ENCODE measurements around the gene ARHGAP24. TPM values are rescaled to one million over a fixed set of nuclear protein-coding genes. Genes with fewer than 3 reads are reported as not detected.
A peak's percentile ranks its signal among the peaks of the same experiment; 100 is the strongest.

The ARHGAP24 gene
- total RNA-seq, 4 donors from 2014 or later: 3.6 to 35.3 (median 7.2) TPM

DNA sequence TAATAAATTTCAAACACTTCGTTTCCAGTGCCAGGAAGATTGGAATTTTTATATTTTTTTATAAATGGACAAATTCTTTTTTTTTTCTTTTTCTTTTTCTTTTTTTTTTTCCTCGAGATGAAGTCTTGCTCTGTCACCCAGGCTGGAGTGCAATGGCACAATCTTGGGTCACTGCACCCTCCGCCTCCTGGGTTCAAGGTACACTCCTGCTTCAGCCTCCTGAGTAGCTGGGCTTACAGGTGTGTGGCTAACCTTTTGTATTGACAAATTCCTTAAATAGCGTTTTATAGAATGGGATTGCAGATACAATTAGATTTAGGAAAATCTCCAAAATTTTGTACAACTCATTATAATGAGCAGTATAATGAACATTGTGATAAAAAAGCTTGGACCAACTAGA is 328.9 kb downstream of the ARHGAP24 start:
- Histone ChIP-seq H3K36me3 (no peaks in the 10 kb centered on the region), H3K4me3 (no peak overlapping the region), H3K27ac (no peak overlapping the region), H3K27me3 (no peaks in the 10 kb centered on the region), H3K4me1 (peaks cover 0 to 13% (median 0%) of the 10 kb centered on the region in 3 donors), H3K9me3 (no peaks in the 10 kb centered on the region)
- intact Hi-C loops (cut with DNase I): no loop called here
- TF ChIP-seq, protein P1, sequence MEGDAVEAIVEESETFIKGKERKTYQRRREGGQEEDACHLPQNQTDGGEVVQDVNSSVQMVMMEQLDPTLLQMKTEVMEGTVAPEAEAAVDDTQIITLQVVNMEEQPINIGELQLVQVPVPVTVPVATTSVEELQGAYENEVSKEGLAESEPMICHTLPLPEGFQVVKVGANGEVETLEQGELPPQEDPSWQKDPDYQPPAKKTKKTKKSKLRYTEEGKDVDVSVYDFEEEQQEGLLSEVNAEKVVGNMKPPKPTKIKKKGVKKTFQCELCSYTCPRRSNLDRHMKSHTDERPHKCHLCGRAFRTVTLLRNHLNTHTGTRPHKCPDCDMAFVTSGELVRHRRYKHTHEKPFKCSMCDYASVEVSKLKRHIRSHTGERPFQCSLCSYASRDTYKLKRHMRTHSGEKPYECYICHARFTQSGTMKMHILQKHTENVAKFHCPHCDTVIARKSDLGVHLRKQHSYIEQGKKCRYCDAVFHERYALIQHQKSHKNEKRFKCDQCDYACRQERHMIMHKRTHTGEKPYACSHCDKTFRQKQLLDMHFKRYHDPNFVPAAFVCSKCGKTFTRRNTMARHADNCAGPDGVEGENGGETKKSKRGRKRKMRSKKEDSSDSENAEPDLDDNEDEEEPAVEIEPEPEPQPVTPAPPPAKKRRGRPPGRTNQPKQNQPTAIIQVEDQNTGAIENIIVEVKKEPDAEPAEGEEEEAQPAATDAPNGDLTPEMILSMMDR (IDR thresholded peaks at IDR 0.05): no peak
- TF ChIP-seq POLR2A (IDR thresholded peaks at IDR 0.05): no peak
- WGBS, 2 donors: 80 to 85% methylated on average over 4 of the region's 4 CpGs
- DNase-seq: no peak

DNA sequence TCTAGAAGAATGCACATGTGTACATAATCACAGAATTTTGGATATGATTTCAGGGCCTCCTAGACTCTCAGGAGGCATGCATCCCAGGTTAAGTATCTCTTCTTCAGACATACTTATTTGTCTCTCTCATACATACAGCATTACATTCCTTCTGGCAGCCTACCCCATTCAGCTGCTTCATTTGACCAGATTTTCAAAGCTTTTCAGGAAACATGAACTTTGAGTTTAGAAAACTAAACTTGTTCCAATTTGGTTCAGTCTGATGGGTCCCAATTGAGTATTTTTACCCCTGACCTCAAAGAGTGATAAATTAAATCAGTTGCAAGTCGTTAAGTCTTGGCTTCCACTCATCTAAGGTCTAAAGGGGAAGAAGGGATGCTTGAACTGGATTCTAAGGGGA is 330.9 kb downstream of the ARHGAP24 start:
- Histone ChIP-seq H3K9me3 (no peaks in the 10 kb centered on the region), H3K27me3 (no peaks in the 10 kb centered on the region), H3K27ac (no peak overlapping the region), H3K36me3 (no peaks in the 10 kb centered on the region), H3K4me1 (peaks cover 0 to 13% (median 0%) of the 10 kb centered on the region in 3 donors), H3K4me3 (no peak overlapping the region)
- 36 to 73% methylated on average over 1 of the region's 1 CpG for WGBS, 2 donors
- intact Hi-C loops (cut with DNase I): no loop called here
- no peak for DNase-seq
- no peak for TF ChIP-seq POLR2A (IDR thresholded peaks at IDR 0.05)
- TF ChIP-seq, protein P1 (IDR thresholded peaks at IDR 0.05): no peak

DNA sequence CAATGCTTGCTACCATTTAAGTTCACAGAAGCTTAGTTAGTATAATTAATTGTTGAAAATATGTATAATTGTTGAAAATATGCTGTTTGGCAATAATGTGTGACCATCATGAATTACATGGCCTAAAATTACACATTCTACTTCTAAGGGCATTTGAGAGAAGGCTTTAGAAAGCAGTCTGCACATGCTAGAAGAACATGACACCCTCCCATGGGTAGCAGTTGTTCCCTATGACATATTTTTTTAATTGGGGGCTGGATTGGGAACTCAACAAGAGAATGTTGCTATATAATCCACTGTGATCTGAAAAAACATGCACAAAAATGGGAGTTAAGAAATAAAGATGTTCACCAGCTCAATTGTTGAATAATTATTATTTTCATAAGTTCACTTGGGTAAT is 331.4 kb downstream of the ARHGAP24 start:
- Histone ChIP-seq H3K27me3 (no peaks in the 10 kb centered on the region), H3K9me3 (no peaks in the 10 kb centered on the region), H3K4me1 (peaks cover 0 to 13% (median 0%) of the 10 kb centered on the region in 3 donors), H3K4me3 (no peak overlapping the region), H3K27ac (no peak overlapping the region), H3K36me3 (no peaks in the 10 kb centered on the region)
- intact Hi-C loops (cut with DNase I): no loop called here
- no peak for DNase-seq
- no peak for TF ChIP-seq POLR2A (IDR thresholded peaks at IDR 0.05)
- TF ChIP-seq, protein P1 (IDR thresholded peaks at IDR 0.05): no peak

DNA sequence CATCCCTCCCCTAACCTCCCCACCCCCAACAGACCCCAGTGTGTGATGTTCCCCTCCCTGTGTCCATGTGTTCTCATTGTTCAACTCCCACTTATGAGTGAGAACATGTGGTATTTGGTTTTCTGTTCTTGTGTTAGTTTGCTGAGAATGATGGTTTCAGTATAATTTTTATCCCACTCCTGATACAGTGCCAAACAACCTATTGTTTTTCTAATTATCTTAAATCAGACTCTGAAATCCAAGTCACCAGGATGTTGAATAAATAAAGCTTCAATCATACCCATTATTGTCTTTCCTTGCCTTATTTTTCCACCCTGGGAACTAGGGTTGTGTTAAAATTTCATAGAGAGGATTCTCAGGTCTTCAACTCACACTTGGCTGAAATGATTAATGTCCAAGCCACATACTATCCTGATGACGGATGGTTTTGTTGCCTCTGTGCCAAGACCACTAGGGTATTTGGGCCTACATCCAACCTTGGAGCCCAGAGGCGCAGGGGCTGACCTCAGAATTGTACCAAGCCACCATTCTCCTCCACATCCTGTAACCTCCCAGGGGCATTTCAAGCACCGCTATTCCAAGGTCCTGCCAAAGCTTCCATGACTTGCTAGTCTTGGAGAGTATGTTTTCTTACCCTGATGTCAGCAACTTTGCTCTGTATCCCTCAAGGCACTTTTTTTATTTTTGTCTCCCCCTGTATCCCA is 332.4 kb downstream of the ARHGAP24 start:
- Histone ChIP-seq H3K9me3 (no peaks in the 10 kb centered on the region), H3K4me3 (no peak overlapping the region), H3K27me3 (no peaks in the 10 kb centered on the region), H3K4me1 (peaks cover 0 to 13% (median 0%) of the 10 kb centered on the region in 3 donors), H3K36me3 (no peaks in the 10 kb centered on the region), H3K27ac (peak overlapping the region in 1 of 4 donors; percentile 16)
- TF ChIP-seq POLR2A (IDR thresholded peaks at IDR 0.05): no peak
- TF ChIP-seq, protein P1 (IDR thresholded peaks at IDR 0.05): no peak
- DNase-seq: no peak
- WGBS, 2 donors: 51 to 79% methylated on average over 3 of the region's 3 CpGs
- intact Hi-C loops (cut with DNase I): no loop called here

DNA sequence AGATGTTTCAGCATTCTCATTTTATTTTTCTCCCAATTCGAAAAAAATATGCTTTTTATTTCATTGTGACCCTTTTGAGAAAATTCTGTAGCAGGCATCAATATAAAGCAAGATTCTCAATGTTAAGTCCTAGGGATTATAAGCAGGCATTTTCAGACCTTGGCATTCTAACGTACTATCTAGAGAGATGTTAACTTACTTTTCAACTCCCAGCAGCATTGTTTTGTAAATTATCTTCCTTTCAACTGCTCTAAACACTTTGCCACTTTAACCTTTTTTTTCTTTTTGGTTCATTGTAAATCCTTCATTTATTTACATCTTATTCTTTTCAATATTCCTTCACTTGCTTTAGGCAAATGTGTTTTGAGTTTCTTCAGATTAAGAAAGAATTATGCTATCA is 333.2 kb downstream of the ARHGAP24 start:
- Histone ChIP-seq H3K9me3 (no peaks in the 10 kb centered on the region), H3K27me3 (no peaks in the 10 kb centered on the region), H3K36me3 (no peaks in the 10 kb centered on the region), H3K4me3 (no peak overlapping the region), H3K27ac (no peak overlapping the region), H3K4me1 (peaks cover 0 to 13% (median 0%) of the 10 kb centered on the region in 3 donors)
- 51 to 60% methylated on average over 2 of the region's 2 CpGs for WGBS, 2 donors
- intact Hi-C loops (cut with DNase I): no loop called here
- DNase-seq: no peak
- TF ChIP-seq, protein P1 (IDR thresholded peaks at IDR 0.05): no peak

Data from esophagus squamous epithelium (tissue), 5 donors.